Fibroblast of skin of back (primary cell): Measurements from ENCODE around the gene UBE2G1. TPM values are rescaled to one million over a fixed set of nuclear protein-coding genes. Genes with fewer than 3 reads are reported as not detected.
"Not testable (repeated sequence)": the region's sequence is repeated elsewhere in the genome, so short reads cannot be mapped to it uniquely, and the experiment has no call there.

Experiments
- DNase-seq: peaks from one replicate; pipeline ENCODE4 v3.0.0-alpha.2; 2013
- polyA plus RNA-seq, 2 experiments: library from polyadenylated mRNA; unstranded; fragments of 120-200 nt; gene quantifications; one replicate each; pipeline ENCODE4 v1.2.1, GENCODE V29; 2013; ENCODE audit not compliant: insufficient read length in 2 of 2

The UBE2G1 gene, protein sequence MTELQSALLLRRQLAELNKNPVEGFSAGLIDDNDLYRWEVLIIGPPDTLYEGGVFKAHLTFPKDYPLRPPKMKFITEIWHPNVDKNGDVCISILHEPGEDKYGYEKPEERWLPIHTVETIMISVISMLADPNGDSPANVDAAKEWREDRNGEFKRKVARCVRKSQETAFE
- polyA plus RNA-seq (2013, experiment 1 of 2; ENCODE audit: insufficient read length), result 84.9 TPM
- 66.8 TPM for polyA plus RNA-seq (2013, experiment 2 of 2; ENCODE audit: insufficient read length)

DNA sequence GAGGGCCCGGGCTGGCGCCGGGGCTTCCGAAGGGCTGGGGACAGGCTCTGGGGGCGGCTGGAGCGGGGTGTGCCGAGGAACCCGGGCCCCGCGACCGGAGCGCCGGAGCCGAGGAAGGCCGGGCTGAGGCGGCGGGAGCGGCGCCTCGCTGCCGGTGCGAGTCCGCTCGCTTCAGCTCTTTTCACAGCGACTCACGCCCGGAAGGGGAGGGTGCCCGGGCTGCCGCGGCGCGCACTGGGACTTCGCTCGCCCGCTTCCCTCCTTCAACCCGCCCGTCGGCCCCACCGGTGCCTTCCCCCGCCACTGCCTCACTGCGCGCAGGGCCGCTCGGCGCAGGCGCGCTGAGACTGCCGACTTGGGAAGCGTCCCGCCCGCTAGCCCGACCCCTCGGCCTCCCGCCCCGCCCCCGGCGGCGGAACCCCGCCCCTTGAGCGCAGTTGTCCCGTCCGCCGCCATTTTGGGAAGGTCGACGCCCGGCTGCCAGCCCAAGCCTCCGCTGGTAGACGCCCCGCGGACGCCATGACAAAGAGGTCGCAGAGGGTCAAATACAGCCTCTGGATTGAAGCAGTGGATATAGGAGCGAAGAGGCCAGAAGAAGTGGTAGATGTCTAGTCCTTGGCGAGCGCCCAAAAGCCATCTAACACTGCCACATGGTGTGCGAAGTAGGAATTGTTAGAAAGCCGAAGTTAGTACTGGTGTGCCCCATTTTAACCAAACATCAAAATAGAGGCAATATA, at the start of gene UBE2G1:
TSS of gene UBE2G1 (minus strand) at position 349 of the 737 bp plus-strand sequence. CDS start 359 bp downstream, outside the sequence.
- DNase-seq, result peak; percentile 96

DNA sequence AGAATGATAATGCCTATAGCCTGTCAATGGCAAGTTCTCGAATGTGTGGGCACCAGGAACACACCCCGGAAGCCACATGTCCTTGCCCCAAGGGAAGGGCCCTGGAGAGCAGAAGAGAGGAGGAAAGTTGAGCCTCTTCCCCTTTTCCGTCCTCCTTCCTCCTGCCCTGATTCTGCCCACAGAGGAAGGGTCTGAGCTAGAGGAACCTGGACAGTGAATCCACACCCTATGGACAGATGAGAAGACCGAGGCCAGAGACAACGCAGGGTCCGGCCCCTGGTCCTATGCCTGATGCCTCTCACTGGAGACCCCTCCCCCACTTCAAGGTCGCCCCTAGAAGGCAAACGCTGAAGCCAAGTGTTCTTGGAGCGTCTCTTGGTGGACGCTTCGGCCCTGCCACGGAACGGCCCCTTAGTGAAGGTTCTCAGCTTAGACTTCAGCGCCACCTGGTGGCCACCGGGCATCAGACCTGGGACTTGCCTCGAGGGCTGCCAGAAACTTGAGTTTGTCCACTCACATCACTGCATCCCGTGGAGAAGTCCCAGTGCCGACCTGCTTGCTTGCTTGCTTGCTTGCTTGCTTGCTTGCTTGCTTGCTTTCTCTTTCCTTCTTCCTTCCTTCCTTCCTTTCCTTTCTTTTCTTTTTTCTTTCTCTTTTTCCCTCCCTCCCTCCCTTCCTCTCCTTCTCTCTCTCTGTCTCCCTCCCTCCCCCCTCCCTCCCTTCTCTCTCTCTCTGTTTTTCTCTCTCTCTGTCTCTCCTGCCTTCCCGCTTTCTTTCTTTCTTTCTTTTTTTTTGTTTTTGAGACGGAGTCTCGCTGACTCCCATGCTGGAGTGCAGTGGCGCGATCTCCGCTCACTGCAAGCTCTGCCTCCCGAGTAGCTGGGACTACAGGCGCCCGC, 46.7 kb upstream of the UBE2G1 start:
- DNase-seq, result peak; percentile 80

DNA sequence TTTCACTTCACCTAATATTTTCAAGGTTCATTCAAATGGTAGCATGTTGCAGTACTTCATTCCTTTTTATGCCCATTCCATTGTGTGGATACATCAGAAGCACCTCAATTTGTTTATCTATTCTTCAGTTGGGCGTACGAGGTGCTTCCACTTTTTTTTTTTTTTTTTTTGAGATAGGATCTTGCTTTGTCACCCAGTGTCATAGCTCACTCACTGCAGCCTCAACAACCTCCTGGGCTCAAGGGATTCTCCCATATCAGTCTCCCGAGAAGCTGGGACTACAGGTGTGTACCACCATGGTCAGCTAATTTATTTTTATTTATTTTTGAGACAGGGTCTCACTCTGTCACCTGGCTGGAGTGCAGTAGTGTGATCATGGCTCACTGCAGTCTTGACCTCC, 44.7 kb upstream of the UBE2G1 start:
- no peak for DNase-seq

DNA sequence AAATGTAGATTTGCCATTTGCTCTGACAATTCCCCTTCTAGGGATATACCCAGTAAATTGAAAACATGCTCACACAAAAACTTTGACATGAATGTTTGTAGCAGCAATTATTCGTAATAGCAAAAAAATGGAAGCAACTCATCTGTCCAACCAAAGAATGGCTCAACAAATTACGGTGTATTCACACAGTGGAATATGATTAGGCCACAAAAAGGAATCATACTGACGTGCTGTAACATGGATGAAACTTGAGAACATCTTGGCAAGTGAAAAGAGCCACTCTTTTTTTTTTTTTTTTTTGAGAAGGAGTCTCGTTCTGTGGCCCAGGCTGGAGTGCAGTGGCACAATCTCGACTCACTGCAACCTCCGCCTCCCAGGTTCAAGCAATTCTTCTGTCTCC, 43.2 kb upstream of the UBE2G1 start:
- no peak for DNase-seq

DNA sequence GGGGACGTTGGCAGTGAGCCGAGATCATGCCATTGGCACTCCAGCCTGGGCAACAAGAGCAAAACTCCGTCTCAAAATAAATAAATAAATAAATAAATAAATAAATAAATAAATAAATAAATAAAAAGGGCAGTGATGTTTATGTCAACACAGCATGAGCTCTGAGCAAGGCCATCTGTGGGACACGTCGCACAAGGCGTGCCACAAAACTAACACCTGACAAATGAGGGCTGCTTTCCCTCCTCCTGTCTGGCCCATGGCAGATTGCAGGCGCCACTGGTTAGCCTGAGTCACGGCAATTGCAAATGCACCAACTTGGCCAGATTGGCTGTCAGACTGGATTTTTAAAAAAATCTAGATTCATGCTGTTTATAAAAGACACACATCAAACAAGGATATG, 41.4 kb upstream of the UBE2G1 start:
- no peak for DNase-seq

DNA sequence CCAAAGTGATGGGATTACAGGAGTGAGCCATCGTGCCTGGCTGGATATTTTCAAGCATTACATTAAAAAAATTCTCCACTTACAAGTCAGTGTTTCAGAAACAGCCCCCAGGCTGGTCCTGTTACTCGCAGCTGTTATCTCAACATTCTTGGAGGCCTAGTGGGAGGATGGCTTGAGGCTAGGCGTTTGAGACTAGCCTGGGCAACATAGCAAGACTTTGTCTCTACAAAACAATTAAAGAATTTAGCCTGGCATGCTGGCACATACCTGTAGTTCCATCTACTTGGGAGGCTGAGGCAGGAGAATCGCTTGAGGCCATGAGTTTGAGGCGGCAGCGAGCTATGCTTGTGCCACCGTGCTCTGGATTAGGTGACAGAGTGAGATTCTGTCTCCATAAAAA, 40.7 kb upstream of the UBE2G1 start:
- no peak for DNase-seq

DNA sequence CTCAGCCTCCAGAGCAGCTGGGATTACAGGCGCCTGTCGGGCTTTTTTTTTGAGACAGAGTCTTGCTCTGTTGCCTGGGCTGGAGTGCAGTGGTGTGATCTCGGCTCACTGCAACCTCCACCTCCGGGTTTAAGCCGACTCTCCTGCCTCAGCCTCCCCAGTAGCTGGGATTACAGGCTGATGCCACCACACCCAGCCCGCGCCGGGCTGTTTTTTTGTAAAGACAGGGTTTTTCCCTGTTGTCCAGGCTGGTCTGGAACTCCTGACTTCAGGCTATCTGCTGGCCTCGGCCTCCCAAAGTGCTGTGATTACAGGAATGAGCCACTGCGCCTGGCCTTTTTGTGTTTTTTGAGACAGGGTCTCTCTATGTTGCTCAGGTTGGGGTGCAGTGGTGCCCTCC, 39.9 kb upstream of the UBE2G1 start:
- DNase-seq, result no peak

DNA sequence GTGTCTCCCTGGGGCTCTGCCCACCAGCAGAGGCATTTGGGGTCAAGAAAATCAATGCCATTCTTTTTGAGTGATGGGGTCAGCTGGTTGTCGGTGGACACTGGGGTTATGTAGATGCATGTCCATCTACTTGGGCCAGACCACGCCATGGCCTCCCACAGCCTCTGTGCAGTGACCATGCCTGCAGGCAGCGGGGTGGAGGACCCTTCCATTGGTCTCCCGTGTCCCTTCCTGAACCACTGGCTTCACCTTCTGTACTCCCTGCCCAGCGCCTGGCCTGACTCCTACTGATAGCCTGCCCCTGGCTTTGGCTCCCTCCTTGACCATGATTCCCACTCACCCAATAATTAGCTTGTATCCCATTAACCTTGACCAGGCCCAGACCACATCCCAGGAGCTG, 39.2 kb upstream of the UBE2G1 start:
- no peak for DNase-seq

DNA sequence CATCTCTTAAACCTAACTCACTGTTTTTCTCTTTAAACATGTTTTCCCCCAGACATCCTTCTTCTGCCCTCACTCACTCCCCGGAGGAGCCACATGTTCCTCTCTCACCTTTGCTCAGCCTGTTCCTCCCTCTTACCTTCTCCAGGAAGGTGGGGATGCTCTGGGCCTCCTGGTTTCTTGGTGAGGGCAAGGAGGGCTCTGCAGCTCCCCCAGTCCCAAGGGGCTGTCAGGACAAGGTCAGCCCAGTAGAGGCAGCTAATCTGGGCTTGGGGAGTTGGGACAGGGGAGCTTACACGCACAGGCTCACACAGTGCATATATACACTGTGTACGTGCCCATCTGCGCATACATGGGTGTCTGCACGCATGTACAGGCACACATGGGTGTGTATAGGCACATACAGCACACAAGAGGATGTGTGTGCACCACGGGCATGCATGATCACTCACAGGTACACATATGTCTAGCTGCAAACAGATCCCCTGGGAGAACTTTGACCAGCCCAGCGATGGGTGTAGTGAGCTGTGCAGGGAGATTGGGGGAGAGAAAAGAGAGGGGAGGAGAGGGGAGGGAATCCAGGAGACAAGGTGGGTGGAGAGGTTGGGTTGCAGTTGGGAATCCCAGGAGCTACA, 38.7 kb upstream of the UBE2G1 start:
- no peak for DNase-seq

DNA sequence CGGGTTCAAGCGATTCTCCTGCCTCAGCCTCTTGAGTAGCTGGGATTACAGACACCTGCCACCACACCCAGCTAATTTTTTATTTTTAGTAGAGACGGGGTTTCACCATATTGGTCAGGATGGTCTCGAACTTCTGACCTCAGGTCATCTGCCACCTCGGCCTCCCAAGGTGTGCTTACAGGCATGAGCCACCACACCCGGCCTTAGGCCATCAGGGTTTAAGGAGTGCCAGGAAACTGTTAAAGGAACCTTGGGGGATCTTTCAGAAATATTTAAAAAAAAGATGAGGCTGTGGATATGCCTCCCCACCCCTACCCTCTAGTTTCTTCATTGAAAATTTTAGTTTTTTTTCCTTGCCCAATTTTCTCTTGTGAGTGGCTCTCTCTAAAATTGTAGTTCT, 31.4 kb upstream of the UBE2G1 start:
- no peak for DNase-seq

DNA sequence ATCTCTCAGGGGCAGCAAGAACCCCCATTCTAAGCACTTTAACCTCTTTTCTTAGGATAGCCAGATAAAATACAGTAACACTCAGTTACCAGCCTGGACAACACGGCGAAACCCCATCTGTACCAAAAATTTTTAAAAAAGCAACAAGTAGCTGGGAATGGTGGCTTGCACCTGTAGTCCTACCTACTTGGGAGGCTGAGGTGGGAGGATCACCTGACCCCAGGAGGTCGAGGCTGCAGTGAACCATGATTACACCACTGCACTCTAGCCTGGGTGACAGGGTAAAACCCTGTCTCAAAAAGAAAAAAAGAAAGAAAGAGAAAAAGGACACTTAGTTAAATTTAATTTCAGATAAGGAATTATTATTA, 28.6 kb upstream of the UBE2G1 start:
- no peak for DNase-seq

DNA sequence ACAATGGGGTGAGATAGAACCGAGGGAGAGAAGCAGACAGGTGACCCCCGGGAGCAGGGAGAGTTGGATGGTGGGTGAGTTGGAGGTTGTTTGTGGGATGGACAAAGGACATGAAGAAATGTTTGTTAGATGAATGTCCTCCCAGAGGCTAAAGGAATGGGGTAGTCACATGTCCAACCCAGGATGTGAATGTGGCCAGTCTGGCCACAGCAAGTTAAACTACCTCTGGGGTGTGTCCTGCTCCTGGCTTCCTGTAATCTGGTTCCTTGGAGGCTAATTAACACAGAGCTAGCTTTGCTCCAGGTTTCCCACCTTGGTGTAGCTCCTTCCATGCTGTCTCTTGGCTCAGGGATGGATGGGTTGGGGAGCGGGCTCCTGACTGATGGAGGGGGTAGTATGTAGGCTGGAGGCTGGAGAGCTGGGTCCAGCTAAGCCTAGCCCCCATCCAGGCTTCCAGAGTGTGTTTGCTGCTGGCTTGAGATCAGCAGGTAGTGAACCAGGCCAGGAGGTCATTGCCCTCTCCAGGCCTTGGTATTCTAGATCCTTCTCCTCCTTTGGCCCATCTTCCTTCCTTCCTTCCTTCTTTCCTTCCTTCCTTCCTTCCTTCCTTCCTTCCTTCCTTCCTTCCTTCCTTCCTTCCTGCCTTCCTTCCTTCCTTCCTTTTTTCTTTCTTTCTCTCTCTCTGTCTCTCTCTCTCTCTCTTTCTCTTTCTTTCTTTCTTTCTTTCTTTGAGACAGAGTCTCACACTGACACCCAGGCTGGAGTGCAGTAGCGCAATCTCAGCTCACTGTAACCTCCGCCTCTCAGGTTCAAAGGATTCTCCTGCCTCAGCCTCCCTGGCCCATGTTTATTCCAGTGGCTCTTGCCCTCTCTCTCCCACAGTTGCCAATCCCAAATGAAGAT, 28.0 kb upstream of the UBE2G1 start:
- no peak for DNase-seq

DNA sequence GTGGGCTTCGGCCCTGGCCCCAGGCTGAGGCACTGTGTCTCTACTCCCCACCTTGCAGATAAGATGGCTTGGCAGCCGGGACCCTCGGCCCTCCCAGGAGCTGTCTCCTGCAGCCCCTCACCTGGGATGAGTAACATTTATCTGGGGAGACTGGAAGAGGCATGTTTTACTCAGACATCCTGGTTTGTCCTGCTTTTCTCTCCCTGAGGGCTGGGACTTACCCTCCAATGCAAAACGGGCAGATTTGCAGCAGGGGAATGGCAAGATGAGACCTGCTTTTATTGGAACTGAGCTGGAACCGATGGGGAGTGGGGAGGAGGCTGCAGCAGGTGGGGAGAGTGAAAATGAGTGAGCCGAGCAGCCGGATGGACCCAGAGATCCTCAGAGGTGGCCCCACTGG, 27.3 kb upstream of the UBE2G1 start:
- DNase-seq, result no peak

DNA sequence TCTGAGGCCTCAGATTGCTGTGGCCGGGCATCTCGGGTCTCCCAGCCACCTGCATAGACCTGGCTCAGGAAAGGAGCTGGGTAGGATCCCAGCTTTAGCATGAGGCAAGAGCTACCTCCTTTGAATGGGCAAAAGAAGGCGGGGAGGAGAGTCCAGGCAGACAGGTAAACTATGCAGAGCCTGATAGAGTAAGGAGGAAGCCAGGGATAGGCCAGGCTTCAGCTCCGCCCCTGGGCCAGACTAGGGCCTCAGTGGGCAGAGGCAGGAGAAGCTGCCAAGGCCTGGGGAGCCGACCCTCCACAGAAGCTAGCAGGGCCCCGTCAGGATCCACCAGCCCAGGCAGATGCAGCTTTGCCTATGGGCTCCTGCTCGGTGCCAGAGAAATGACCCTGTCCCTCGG, 22.6 kb upstream of the UBE2G1 start:
- DNase-seq, result no peak

DNA sequence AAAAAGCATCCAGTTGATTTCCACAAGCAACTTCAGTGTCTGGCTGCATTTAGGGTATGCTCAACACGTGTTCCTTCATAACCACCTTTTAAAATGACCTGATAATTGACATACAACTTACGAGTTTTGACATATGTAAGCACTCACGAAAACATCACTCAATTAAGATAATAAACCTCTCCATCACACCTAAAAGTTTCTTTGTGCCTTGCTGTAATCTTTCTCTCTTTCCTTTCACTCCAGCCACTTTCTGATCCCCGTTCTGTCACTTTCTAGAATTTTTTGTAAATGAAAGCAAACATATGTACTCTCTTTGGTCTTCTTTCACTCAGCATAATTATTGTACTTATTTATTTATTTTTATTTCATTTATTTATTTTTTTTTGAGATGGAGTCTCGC, 20.7 kb upstream of the UBE2G1 start:
- DNase-seq, result no peak

DNA sequence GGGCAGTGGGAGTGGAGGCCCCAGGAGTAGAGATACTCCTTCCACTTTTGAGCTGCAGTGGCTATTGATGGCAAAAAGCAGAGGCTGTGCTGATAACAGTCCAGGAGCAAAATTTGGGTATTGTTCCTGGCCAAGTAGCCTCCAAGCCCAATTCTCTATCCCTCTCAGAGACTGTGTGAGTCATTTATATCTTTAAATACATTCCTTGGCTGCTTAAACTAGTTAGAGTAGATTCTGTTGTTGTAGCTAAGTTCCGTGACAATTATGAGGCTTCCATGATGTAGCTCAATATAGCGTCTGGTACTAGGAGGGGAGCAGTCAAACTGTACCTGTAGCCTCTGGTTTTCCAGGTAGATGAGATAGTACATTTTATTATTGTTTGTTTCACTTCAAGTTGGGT, 19.9 kb upstream of the UBE2G1 start:
- no peak for DNase-seq

DNA sequence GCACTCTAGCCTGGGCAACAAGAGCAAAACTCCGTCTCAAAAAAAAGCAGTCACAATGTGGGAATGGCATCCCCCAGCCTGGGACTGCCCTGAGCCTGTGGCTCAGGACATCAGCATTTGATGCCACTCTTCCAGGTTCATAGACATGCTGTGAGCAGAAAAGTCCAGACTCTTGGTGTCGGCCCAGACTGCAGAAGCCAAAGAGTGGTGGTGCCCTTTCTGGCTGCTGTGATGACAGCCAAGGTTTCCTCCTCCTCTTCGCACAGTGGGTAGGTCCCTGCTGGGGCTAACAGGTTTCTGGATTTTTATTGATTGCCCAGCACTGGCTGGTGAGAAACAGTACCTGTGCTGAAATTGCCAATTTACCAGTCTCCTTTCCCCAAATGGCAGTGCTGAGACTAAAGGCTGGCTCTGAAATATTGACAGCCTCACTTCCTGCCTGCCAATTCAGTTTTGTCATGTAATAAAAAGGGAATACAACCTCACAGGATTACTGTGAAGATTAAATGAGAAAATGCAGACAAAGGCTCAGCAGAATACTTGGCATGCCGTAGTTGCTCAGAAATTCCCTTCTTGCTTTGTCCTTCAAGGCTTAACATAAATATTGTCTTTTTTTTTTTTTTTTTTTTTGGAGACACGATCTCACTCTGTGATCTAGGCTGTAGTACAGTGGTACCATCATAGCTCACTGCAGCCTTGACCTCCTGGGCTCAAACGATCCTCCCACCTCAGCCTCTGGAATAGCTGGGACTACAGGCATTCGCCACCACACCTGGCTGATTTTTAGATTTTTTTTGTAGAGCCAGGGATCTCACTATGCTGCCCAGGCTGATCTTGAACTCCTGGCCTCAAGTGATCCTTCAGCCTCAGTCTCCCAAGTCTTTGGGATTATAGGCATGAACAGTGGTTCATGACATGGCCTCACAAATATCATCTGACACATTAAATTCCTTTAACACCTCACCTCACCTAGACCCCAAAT, 15.5 kb upstream of the UBE2G1 start:
- DNase-seq, result peak; percentile 17

DNA sequence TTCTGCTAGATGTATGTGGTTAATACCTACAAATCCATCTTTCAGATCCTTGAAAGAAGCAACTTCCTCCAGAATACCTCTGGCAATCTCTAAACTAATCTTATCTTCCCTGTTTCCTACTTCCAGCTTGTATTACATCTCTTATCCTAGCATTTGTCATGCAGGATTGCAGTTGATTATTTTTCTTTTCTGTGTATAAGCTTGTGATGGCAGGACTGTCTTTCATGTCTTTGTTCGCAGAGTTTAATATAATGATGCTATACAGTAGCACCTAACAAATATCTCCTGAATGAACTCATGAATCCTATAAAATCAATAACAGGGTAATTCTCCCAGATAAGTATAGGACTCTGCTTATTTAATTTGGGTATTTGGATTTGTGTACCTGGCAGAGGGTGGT, 12.2 kb upstream of the UBE2G1 start:
- no peak for DNase-seq

DNA sequence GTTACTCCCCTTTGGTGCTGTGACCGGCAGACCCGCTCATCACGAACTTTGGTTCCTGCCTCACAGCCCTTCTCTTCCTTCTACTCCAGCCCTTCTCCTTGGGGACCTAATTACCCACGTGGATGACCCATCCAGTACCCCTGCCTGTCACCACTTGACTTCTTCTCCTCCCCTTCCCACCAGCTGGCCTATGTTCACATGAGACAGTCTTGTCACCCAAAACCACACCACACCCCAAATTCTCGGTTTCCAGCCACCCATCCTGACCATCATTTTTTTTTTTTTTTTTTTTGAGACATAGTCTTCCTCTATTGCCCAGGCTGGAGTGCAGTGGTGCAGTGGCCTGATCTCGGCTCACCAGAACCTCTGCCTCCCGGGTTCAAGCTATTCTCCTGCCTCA, 10.8 kb upstream of the UBE2G1 start:
- DNase-seq, result not testable (repeated sequence)

DNA sequence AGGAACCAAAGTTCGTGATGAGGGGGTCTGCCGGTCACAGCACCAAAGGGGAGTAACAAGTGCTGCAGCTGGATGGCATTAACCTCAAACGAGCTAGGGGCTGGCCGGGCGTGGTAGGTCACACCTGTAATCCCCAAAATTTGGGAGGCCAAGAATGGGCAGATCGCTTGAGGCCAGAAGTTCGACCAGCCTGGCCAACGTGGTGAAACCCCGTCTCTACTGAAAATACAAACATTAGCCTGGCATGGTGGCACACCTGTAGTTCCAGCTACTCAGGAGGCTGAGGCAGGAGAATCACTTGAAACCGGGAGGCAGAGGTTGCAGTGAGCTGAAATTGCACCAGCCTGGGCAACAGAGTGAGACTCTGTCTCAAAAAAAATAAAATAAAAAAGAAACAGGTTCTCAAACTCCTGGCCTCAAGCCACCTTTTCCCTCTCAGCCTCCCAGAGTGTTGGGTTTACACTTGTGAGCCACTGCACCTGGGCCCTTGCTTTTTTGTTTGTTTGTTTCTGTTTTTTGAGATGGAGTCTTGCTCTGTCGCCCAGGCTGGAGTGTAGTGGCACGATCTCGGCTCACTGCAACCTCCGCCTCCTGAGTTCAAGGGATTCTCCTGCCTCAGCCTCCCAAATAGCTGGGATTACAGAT, 9.4 kb upstream of the UBE2G1 start:
- not testable (repeated sequence) for DNase-seq
